Measurements from ENCODE around the gene ATP2B2. TPM values are rescaled to one million over a fixed set of nuclear protein-coding genes. Genes with fewer than 3 reads are reported as not detected.

ATP2B2 gene
- total and polyA plus RNA-seq, 9 of the 15 experiments (the other 6 are each of a cell fraction or from before 2014, with no cell fraction given), result 0.06 TPM; not detected in 8

DNA sequence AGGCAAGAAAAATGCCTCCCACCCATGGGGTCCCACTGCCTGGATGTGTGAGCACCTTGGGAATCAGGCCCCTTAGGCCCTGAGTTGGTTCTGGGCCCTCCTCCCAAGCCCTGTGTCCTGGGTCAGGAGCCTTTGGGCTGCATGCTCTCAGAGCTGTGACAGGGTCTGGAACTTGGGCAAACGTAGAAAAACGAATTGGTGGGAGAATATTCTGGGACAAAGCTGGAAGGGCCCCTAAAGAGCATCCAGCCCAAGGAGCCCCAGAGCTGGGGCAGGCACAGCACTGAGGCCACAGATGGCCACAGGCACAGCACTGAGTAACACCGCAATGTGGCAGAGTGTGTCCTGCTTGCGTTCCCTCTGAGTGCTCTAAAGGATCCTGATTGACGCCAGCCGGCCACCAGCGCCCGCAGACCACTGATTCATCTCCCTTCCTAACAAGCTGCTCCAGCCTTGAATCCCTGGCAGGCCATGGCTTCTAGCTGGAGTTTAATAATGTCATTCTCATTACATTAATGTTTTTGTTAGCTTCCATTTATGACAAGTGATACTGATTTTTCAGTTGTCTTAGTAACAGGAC, 165.9 kb downstream of the ATP2B2 start (continued):
- TF ChIP-seq, protein P1, sequence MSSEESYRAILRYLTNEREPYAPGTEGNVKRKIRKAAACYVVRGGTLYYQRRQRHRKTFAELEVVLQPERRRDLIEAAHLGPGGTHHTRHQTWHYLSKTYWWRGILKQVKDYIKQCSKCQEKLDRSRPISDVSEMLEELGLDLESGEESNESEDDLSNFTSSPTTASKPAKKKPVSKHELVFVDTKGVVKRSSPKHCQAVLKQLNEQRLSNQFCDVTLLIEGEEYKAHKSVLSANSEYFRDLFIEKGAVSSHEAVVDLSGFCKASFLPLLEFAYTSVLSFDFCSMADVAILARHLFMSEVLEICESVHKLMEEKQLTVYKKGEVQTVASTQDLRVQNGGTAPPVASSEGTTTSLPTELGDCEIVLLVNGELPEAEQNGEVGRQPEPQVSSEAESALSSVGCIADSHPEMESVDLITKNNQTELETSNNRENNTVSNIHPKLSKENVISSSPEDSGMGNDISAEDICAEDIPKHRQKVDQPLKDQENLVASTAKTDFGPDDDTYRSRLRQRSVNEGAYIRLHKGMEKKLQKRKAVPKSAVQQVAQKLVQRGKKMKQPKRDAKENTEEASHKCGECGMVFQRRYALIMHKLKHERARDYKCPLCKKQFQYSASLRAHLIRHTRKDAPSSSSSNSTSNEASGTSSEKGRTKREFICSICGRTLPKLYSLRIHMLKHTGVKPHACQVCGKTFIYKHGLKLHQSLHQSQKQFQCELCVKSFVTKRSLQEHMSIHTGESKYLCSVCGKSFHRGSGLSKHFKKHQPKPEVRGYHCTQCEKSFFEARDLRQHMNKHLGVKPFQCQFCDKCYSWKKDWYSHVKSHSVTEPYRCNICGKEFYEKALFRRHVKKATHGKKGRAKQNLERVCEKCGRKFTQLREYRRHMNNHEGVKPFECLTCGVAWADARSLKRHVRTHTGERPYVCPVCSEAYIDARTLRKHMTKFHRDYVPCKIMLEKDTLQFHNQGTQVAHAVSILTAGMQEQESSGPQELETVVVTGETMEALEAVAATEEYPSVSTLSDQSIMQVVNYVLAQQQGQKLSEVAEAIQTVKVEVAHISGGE (CRISPR knock-in tag; IDR thresholded peaks at IDR 0.05), result no peak
- TF ChIP-seq ZNF583 (CRISPR knock-in tag; IDR thresholded peaks at IDR 0.05), result no peak

DNA sequence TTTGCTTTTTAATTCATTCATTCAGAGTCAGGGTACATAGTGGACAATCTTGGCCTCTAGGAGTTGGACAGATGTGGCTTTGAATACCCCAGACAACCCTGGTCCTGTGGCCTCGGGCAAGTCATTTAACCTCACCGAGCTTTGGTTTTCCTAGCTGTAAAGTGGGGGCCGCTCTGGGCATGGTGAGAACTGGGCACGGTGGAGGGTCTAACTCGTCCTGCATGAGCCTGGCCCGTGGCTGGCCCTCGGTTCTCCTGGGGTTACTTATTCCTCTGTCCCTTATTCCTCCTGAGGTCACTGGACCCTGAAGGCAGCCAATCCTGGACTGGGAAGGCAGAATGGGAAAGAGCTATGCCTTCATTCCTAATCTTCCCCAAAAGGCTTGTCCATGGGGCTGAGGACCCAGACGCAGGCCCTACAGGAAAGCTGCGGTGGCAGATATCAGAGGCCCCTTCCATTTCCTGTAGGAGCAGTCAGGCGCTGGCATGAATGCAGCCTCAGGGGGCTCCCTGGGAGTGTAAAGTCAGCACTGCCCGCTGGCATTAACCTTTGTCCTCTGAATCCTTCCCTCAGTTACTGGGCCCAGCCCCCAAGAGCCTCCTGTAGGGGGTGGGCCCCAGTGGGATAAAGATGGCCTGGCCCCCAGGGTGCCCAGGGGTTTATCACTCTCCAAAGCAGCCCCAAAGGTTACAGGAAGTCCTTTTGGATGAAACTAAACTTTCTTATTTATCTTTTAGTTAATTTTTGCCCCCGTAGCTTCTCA, 166.6 kb downstream of the ATP2B2 start:
- TF ChIP-seq SMAD4 (CRISPR knock-in tag; conservative IDR thresholded peaks at IDR 0.05), result no peak
- intact Hi-C loops (cut with micrococcal nuclease), result loop anchor here (5.0 kb wide), 1 partner anchor 69 kb away; no protein-coding TSS in a partner anchor
- Histone ChIP-seq H3K9me3 (replicated peaks; ENCODE audit: control insufficient read depth, insufficient read depth, low read depth, low read length) (no peaks in the 10 kb centered on the region), H3K9ac (ENCODE audit: insufficient read depth in 1 of 2, low read depth in 2 of 2, low read length in 2 of 2) (peak overlapping the region in 1 of 2 experiments; percentile 38; a peak in 1 of 4 replicates), H3K36me3 (ENCODE audit: control insufficient read depth, insufficient read depth, low read length) (no peaks in the 10 kb centered on the region), H3K9me1 (ENCODE audit: control insufficient read depth, insufficient read depth, low read length) (no peaks in the 10 kb centered on the region), H3K27ac (ENCODE audit: extremely low read depth, low read depth, low read length) (no peak overlapping the region), H2AFZ (ENCODE audit: low read depth, low read length) (no peak overlapping the region), H3K27me3 (ENCODE audit: control insufficient read depth in 2 of 2, insufficient read depth in 2 of 2, low read length in 2 of 2) (peaks cover 53 to 96% of the 10 kb centered on the region in 2 experiments; a peak in 4 of 5 replicates), H3K4me1 (replicated peaks in 1 of 2; ENCODE audit: control insufficient read depth in 2 of 2, insufficient read depth in 2 of 2, low read length in 2 of 2) (peaks cover 0 to 31% of the 10 kb centered on the region in 2 experiments; a peak in 2 of 5 replicates), H3K4me2 (ENCODE audit: insufficient read depth, low read length) (no peak overlapping the region), H4K20me1 (replicated peaks; ENCODE audit: control insufficient read depth, insufficient read depth, low read length) (peaks cover 22% of the 10 kb centered on the region), H3K4me3 (no peak overlapping the region), H3K79me2 (ENCODE audit: control insufficient read depth, insufficient read depth, low read length) (no peaks in the 10 kb centered on the region)
- ChIA-PET POLR2A (interaction anchor here (0.5 to 1.8 kb wide), 5 partner anchors 11 to 424 kb away, joined by 3 to 8 read pairs (median 3); partner anchors contain the start of gene SEC13), CTCF (ENCODE audit: low intra/inter-chr PET ratio) (no interaction called here)
- in situ Hi-C loops (cut with MboI), result no loop called here
- FAIRE-seq (no peak), ATAC-seq (no peak), DNase-seq (ENCODE audit: extremely low read depth in 1 of 4, low spot score in 3 of 4) (peak in 1 of 4 experiments; percentile 11)
- no TSS peak for BruUV-seq (replicated peaks)
- 9% methylated on average over 12 of the region's 12 CpGs for WGBS (ENCODE audit: insufficient coverage, low coverage, missing lambda C conversion rate)
